Gastrocnemius medialis (tissue), 4 donors: ENCODE data around the gene CCDC78.

Experiments used
- CTCF ChIP-seq, 5 experiments: fragments of 450-650 bp in 3 of 5; fragments of 200-600 bp in 2 of 5; sonication (generic) in 2 of 5; IDR thresholded peaks in 4 of 5; conservative IDR thresholded peaks in 1 of 5; 1 replicate in 4 of 5; 2 replicates in 1 of 5; pipeline ENCODE4 v1.5.1; 2016 to 2019; ENCODE audit warnings: antibody characterized with exemption in 5 of 5, mild to moderate bottlenecking in 3 of 5, moderate library complexity in 3 of 5
- POLR2A ChIP-seq, 2 donors: fragments of 450-650 bp; IDR thresholded peaks; one replicate each; pipeline ENCODE4 v1.6.1; 2017; ENCODE audit warnings: antibody characterized with exemption in 2 of 2, mild to moderate bottlenecking in 2 of 2, moderate library complexity in 2 of 2

- TF ChIP-seq CTCF (IDR thresholded peaks at IDR 0.05 in 4 of 5, conservative IDR thresholded peaks at IDR 0.05 in 1 of 5) (no peak), POLR2A (IDR thresholded peaks at IDR 0.05) (no peak)
Observed at GRCh38 chr16:678209-678857, 47.9 kb downstream of the CCDC78 start.
